Fibroblast of lung (primary cell): Measurements from ENCODE around the gene TMEM132C. TPM values are rescaled to one million over a fixed set of nuclear protein-coding genes. Genes with fewer than 3 reads are reported as not detected.

Experiments used
- DNase-seq, 2 donors: peaks; one replicate each; pipeline versions ENCODE4 v3.0.0 to v3.0.0-alpha.2; 2010; ENCODE audit warnings: low read depth in 2 of 2
- H2AFZ ChIP-seq: 2 replicates; pipeline ENCODE4 v1.5.1; 2012; ENCODE audit warnings: low read length, control low read depth, inconsistent platforms
- H3K27ac ChIP-seq: 2 replicates; pipeline ENCODE4 v1.5.1; 2011; ENCODE audit warnings: low read length, control low read depth; ENCODE audit not compliant: insufficient read depth
- H3K27me3 ChIP-seq: 2 replicates; pipeline ENCODE4 v1.5.1; 2011; ENCODE audit warnings: mild to moderate bottlenecking, low read length; ENCODE audit not compliant: control insufficient read depth, insufficient read depth
- H3K36me3 ChIP-seq: 2 replicates; pipeline ENCODE4 v1.5.1; 2011; ENCODE audit warnings: low read length; ENCODE audit not compliant: control insufficient read depth, insufficient read depth
- H3K4me1 ChIP-seq: 2 replicates; pipeline ENCODE4 v1.5.1; 2011; ENCODE audit warnings: low read length; ENCODE audit not compliant: control insufficient read depth, insufficient read depth; ENCODE audit errors: extremely low read depth
- H3K4me2 ChIP-seq: 2 replicates; pipeline ENCODE4 v1.5.1; 2011; ENCODE audit warnings: low read length, control low read depth; ENCODE audit not compliant: insufficient read depth; ENCODE audit errors: extremely low read depth
- H3K4me3 ChIP-seq, 4 experiments: fragments of 200-600 bp in 1 of 4; sonication (generic) in 1 of 4; replicated peaks in 1 of 4; 2 replicates each; pipeline ENCODE4 v1.5.1; 2011 to 2016; ENCODE audit warnings: low read length in 4 of 4, low read depth in 3 of 4, mild to moderate bottlenecking in 3 of 4, control low read depth in 2 of 4, inconsistent platforms in 1 of 4, mixed read lengths in 1 of 4; ENCODE audit not compliant: insufficient read depth in 1 of 4; ENCODE audit errors: control extremely low read depth in 1 of 4
- H3K79me2 ChIP-seq: 2 replicates; pipeline ENCODE4 v1.5.1; 2012; ENCODE audit warnings: mild to moderate bottlenecking, low read length, inconsistent platforms; ENCODE audit not compliant: control insufficient read depth, insufficient read depth
- H3K9ac ChIP-seq: 2 replicates; pipeline ENCODE4 v1.5.1; 2011; ENCODE audit warnings: mild to moderate bottlenecking, low read length, control low read depth; ENCODE audit not compliant: insufficient read depth
- H3K9me3 ChIP-seq: 2 replicates; pipeline ENCODE4 v1.5.1; 2012; ENCODE audit warnings: low read depth, low read length; ENCODE audit not compliant: control insufficient read depth, insufficient read depth
- H4K20me1 ChIP-seq: 2 replicates; pipeline ENCODE4 v1.5.1; 2011; ENCODE audit warnings: low read length; ENCODE audit not compliant: control insufficient read depth, insufficient read depth; ENCODE audit errors: extremely low read depth
- EZH2 ChIP-seq: IDR thresholded peaks from 2 replicates; pipeline ENCODE4 v1.5.1; 2012; ENCODE audit warnings: low read length, control low read depth, mild to moderate bottlenecking; ENCODE audit errors: missing control alignments
- polyA plus RNA-seq, 2 donors: library from polyadenylated mRNA; depleted of rRNA in 1 of 2; stranded (reverse) in 1 of 2; unstranded in 1 of 2; fragments of >200 nt; gene quantifications; 2 replicates each; pipeline ENCODE4 v1.2.1, GENCODE V29; 2011 to 2012; ENCODE audit warnings: missing spikeins in 1 of 2
- total RNA-seq: library from RNA; depleted of rRNA; stranded (reverse); fragments of >200 nt; gene quantifications from 2 replicates; pipeline ENCODE4 v1.2.1, GENCODE V29; 2014
- TF ChIP-seq, protein P1 (sequence below), 2 donors: IDR thresholded peaks in 1 of 2; conservative IDR thresholded peaks in 1 of 2; 1 replicate in 1 of 2; 2 replicates in 1 of 2; pipeline ENCODE4 v1.5.1; 2011 to 2012; ENCODE audit warnings: low read length in 2 of 2, control low read depth in 1 of 2, inconsistent platforms in 1 of 2, low read depth in 1 of 2, mild to moderate bottlenecking in 1 of 2

TMEM132C gene
- total and polyA plus RNA-seq, 2 donors (not counting 1 experiment from before 2014, with no cell fraction given): not detected

DNA sequence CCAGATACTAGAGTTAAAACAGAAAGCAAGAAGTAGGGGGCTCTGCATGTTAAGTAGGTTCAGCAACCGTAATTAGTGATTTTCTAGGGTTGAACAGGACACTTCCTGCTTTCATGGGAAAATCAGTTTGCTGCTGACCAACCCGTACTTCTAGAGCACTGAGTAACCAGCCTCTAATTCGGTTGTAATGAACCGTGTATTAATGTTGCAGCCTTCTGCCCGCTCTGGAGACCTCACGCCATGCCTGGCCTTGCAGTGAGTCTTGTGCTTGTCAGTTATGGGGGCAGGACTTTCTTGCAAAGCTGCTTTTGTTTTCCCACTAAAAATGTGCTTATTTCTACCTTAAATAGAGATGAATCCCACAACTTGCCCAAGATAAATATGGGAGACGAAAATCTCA, 89.6 kb downstream of the TMEM132C start:
- H2AFZ ChIP-seq: no peak overlapping the region
- no peaks in the 10 kb centered on the region for H3K27me3 ChIP-seq
- no peak overlapping the region for H3K9ac ChIP-seq
- no peak overlapping the region for H3K4me2 ChIP-seq
- TF ChIP-seq, protein P1, sequence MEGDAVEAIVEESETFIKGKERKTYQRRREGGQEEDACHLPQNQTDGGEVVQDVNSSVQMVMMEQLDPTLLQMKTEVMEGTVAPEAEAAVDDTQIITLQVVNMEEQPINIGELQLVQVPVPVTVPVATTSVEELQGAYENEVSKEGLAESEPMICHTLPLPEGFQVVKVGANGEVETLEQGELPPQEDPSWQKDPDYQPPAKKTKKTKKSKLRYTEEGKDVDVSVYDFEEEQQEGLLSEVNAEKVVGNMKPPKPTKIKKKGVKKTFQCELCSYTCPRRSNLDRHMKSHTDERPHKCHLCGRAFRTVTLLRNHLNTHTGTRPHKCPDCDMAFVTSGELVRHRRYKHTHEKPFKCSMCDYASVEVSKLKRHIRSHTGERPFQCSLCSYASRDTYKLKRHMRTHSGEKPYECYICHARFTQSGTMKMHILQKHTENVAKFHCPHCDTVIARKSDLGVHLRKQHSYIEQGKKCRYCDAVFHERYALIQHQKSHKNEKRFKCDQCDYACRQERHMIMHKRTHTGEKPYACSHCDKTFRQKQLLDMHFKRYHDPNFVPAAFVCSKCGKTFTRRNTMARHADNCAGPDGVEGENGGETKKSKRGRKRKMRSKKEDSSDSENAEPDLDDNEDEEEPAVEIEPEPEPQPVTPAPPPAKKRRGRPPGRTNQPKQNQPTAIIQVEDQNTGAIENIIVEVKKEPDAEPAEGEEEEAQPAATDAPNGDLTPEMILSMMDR (conservative IDR thresholded peaks at IDR 0.05 in 1 of 2, IDR thresholded peaks at IDR 0.05 in 1 of 2; ENCODE audit: low read depth in 1 of 2, low read length in 2 of 2): no peak
- no peak for TF ChIP-seq EZH2
- no peak overlapping the region for H3K27ac ChIP-seq
- H3K4me1 ChIP-seq: no peaks in the 10 kb centered on the region
- no peaks in the 10 kb centered on the region for H3K36me3 ChIP-seq
- H3K9me3 ChIP-seq: no peaks in the 10 kb centered on the region
- no peaks in the 10 kb centered on the region for H4K20me1 ChIP-seq
- no peak for DNase-seq
- H3K79me2 ChIP-seq: no peaks in the 10 kb centered on the region
- H3K4me3 ChIP-seq: no peak overlapping the region

DNA sequence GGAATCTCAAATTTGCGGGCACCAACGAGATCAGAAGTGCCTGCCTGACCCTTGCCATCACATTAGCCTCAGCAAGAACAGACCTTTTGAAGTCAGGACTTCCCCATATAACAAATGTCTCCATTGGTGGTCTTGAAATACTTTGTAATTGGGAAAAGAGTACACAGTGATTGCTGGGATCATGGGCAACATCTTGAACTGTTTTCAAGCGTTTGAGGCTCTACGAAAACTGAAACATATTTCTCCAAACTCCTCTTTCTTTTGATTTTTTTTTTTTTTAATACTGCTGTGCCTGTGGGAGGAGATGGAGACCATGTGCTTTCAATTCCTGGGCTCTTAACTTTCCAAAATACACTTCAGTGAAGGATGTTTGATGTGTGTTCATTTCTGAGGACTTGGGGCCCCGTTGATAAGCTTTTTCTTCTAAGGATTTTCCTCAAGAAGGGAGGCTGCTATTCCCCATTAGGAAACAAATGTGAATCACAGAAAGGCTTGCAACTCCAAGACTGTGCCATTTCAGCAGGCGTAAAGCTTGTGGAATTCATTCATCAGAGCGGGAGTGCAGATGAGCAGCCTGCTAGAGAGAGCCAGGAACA, 94.5 kb downstream of the TMEM132C start:
- Histone ChIP-seq H3K79me2 (no peaks in the 10 kb centered on the region), H3K4me2 (no peak overlapping the region), H3K27ac (no peak overlapping the region), H3K9me3 (no peaks in the 10 kb centered on the region), H3K36me3 (no peaks in the 10 kb centered on the region), H3K4me1 (no peaks in the 10 kb centered on the region), H3K9ac (no peak overlapping the region), H3K4me3 (no peak overlapping the region), H3K27me3 (no peaks in the 10 kb centered on the region), H2AFZ (no peak overlapping the region), H4K20me1 (no peaks in the 10 kb centered on the region)
- no peak for DNase-seq
- TF ChIP-seq, protein P1 (conservative IDR thresholded peaks at IDR 0.05 in 1 of 2, IDR thresholded peaks at IDR 0.05 in 1 of 2; ENCODE audit: low read depth in 1 of 2, low read length in 2 of 2): no peak
- TF ChIP-seq EZH2: no peak

DNA sequence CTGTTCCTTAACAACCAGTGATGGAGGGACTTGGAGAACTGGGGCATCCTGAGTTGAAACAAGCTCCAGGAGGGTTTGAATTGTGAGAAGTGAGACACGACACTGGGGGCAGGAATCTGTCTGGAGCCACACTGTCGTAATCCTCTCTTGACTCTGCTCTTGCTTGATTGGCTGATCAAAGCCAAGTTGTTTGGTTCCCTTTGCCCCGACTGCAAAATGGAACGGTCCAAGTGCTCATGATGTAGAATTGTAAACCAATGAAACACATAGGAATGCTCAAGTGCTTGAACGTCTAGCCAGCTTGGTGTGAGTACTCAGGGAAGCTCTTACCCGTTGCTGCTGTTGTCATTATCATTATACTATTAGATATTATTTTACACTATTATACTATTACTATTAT, 98.1 kb downstream of the TMEM132C start:
- Histone ChIP-seq H3K9ac (no peak overlapping the region), H3K27me3 (no peaks in the 10 kb centered on the region), H4K20me1 (no peaks in the 10 kb centered on the region), H3K9me3 (no peaks in the 10 kb centered on the region), H3K36me3 (no peaks in the 10 kb centered on the region), H3K4me1 (no peaks in the 10 kb centered on the region), H3K27ac (no peak overlapping the region), H2AFZ (no peak overlapping the region), H3K4me3 (no peak overlapping the region), H3K4me2 (no peak overlapping the region), H3K79me2 (no peaks in the 10 kb centered on the region)
- TF ChIP-seq, protein P1 (conservative IDR thresholded peaks at IDR 0.05 in 1 of 2, IDR thresholded peaks at IDR 0.05 in 1 of 2; ENCODE audit: low read depth in 1 of 2, low read length in 2 of 2): no peak
- no peak for TF ChIP-seq EZH2
- no peak for DNase-seq
